HG02623 (cell line): ENCODE results near the gene CFHR3.
"Not testable (repeated sequence)": the region's sequence is repeated elsewhere in the genome, so short reads cannot be mapped to it uniquely, and the experiment has no call there.

Experiments used
- ATAC-seq: cut with Tn5 transposase; IDR thresholded peaks from one replicate; pipeline ENCODE4 v1.9.1; 2021; ENCODE audit warnings: moderate library complexity; ENCODE audit not compliant: unreplicated experiment

The CFHR3 gene

DNA sequence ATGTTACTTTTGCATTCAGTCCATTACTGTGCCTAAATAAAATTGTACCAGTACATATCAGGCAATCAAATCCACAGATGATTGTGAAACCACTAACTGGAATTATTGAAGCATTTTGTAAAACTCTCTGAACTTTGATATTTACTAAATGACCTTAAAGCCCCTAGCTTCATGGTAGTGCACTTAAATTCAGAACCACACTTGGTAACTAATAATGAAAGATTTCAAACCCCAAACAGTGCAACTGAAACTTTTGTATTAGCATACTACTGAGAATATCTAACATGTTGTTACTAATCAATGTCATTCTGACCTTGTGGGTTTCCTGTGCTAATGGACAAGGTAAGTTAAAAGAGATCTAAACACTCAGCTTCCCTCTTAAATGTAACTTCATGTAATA, at the start of gene CFHR3:
CFHR3 (plus strand) TSS at position 238 of the 400 bp plus-strand sequence; CDS start at position 285, 47 bp downstream.
- peak; percentile 83 for ATAC-seq

DNA sequence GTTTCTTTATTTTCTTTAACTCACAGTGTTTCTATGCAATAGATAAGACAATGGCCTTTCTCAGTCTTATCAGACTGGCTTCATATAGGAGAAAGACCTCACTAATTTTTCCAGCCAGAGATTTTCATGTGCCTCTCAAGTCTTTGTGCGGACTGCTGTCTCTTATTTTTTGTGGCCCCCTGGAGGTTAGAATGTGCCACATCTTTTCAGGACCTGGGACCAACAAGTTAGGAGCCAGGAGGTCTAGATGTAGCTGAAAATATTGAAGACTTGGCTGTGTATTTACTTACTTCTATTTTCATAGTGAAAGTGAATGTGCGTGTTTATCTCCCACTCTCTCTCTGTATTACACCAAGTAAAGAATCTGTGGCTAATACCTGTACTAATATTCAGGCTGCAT, 42.1 kb upstream of the CFHR3 start:
- ATAC-seq: no peak

DNA sequence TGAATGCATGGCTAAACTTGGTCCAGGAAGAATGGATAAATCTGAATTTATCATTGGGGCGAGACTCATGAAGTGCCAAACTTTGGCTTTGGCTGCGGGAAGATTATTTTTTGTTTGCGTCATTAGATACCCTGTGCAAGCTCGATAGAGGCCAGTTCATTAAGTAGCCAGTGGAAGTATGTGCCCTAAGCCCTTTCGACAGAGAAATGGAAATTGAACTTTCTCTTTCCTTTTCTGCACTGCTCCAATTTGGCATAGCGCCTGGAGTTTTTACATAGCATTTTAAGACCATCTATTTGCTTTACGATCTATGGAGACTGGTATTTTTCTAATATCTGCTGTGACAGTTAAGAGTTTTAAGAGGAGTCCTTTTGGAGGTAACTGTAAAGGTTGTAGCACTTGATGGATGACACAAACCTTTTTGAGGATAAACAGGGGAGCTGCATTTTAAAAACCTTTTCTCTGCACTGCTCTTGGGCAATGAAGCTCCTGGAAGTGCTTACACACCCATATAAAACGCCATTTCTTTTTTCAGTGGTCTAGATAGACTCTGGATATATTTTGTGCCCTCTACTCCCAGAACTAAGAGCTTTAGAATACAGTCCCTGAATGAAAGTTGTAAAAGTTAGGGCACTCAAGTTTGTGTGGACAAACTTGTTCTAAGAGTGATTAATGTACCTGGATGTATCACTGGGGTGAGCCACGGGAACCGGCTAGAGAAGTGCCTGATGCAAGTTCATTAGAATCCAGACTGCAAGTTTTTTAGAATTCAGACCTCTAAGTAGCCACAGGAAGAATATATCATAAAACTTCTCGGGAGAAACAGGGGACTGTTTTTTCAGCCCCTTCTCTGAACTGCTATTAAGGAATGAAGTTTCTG, 41.3 kb upstream of the CFHR3 start:
- ATAC-seq: no peak

DNA sequence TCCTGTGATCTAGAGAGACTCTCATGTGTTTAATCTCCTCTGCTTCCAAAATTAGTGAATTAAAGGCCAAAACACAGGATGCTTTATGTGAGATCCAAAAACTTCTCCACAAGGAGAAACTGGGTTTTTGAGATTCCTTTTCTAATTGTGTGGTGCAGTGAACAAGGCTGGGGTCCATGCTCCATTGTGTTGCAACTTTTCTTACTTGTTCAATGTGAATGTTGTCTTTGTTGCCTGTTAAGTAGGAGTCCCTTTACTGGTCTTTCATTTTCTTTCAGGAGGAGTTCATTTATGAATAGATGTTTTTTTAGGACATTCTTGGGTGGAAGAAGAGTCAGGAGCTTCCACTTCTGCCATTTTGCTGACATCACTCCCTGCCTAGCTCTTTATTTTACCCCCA, 40.6 kb upstream of the CFHR3 start:
- ATAC-seq: no peak

DNA sequence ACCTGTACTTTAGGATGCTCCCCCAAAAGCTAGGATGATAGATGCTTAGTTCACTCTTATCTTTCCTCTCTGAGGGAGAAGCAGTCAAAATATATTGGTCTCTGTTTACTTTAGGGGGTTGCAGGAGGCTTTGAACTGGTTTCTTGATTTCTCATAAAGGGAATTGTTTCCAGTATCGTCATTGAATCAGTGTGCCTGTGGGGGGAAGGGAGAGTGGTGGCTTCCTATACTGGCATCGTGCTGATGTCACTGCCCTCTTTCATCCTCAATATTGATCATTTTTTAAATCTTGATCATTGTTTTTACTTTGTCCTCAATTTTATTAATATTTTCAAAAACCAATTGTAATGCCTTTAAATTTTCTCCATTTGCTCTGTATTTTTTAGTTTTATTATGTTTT, 40.2 kb upstream of the CFHR3 start:
- ATAC-seq: no peak

DNA sequence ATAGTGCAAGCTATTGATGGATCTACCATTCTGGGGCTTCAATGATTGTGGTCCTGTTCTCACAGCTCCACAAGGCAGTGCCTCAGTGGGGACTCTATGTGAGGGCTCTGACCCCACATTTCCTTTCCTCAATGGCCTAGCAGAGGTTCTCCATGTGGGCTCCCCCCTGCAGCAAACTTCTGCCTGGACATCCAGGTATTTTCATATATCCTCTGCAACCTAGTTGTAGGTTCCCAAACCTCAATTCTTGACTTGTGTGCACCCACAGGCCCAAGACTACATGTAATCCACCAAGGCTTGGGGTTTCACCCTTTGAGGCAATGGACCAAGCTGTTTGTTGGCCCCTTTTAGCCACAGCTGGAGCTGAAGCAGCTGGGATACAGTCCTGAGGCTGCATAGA, 35.9 kb upstream of the CFHR3 start:
- no peak for ATAC-seq

DNA sequence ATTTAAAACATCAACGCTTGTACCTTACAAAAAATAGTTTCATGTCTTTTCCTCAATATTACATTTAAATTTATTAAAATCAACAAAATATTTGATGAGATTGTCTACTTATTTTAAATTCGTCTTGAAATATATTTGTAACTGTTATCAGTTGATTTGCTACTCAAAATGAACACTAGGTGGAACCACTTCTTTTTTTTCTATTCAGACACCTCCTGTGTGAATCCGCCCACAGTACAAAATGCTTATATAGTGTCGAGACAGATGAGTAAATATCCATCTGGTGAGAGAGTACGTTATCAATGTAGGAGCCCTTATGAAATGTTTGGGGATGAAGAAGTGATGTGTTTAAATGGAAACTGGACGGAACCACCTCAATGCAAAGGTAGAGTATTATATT, 31.4 kb upstream of the CFHR3 start:
- peak; percentile 93 for ATAC-seq

DNA sequence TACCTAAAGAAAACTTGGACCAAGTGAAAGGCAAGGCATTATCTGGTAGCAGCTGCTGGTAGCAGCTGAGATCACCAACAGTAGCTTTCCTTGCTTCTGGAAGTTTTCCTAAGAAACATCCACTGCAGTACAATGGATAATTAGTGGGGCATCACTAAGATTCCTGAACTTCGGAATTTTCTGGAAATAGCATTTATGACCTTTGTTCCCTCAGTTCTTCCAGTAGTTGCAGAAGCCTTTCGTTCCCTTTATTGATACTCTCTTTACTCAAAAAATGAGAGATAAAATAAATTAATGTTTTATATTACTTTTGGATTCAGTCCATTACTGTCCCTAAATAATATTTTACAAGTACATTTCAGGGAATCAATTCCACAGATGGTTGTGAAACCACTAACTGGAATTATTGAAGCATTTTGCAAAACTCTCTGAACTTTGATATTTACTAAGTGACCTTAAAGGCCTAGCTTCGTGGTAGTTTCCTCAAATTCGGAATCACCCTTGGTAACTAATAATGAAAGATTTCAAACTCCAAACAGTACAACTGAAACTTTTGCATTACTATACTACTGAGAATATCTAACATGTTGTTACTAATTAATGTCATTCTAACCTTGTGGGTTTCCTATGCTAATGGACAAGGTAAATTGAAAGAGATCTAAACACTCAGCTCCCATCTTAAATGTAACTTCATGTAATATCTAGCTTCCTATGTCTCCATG, 9.5 kb upstream of the CFHR3 start:
- ATAC-seq: not testable (repeated sequence)

DNA sequence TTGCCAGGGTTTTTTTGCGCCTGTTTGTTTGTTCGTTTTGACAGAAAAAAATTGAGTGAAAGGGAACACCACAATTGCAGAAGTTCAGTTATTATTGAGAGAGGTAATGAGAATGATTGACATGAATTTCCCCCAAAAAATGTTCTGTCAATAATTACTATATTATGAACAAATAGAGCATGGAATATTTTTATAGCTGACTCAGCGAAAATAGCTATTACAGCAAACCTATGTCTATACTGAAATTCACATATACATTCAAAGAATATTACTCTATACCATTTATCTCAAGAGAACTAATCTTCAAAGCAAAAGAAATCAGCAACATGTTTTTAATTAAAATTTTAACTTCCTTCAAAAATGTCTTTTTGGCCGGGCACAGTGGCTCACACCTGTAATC, 4.8 kb upstream of the CFHR3 start:
- ATAC-seq: not testable (repeated sequence)

DNA sequence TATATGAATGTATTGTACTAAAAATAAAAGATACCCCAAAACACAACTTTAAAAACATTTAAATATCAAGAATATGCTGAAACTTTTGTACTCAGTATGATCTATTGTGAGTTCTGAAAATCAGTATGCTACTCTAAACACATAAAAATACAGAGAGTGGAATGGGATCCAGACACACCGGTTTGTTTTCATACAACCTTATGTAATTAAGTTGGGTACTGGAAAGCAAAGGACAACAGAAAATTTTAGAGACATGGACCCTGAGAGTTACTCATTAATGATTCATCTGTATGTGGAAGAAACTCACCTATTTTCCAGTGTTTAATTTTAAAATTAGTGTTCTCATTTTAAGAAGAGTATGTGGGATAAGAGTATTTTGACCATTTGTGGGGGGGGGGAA, 927 bp upstream of the CFHR3 start:
- ATAC-seq: no peak

DNA sequence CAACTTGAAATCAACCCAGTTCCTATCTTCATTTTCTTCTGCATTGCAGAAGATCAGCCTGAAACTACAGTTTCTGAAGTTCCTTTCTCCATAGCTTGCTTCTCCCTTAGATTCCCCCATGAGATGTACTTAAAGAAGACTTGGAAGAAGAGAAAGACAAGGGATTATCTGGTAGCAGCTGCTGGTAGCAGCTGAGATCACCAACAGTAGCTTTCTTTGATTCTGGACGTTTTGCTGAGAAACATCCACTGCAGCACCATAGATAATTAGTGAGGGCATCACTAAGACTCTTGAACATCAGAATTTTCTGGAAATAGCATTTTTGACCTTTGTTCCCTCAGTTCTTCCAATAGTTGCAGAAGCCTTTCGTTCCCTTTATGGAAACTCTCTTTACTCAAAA, 465 bp upstream of the CFHR3 start:
- no peak for ATAC-seq

DNA sequence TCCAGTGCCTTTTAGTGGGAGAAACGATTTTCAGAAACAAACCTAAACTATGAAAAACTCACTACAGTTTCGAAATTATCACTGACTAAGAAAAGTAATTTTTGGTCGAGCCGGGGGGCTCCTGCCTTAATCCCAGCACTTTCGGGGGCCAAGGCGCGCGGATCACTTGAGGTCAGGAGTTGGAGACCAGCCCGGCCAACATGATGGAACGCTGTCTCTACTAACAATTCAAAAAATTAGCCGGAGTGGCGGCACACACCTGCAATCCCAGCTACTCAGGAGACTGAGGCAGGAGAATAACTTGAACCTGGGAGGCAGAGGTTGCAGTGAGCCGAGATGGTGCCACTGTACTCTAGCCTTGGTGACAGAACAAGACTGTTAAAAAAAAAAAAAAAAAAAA, 3.0 kb downstream of the CFHR3 start:
- ATAC-seq: no peak

DNA sequence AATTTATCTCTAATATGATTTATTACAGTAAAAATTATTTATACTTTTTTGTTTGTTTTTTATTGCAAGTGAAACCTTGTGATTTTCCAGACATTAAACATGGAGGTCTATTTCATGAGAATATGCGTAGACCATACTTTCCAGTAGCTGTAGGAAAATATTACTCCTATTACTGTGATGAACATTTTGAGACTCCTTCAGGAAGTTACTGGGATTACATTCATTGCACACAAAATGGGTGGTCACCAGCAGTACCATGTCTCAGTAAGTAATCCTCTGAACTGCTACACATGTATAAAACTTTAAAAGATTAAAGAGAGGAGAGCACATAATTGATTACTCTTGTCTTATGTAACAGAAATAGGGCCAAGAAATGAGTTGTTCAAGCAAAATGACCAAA, 4.5 kb downstream of the CFHR3 start:
- ATAC-seq: no peak

DNA sequence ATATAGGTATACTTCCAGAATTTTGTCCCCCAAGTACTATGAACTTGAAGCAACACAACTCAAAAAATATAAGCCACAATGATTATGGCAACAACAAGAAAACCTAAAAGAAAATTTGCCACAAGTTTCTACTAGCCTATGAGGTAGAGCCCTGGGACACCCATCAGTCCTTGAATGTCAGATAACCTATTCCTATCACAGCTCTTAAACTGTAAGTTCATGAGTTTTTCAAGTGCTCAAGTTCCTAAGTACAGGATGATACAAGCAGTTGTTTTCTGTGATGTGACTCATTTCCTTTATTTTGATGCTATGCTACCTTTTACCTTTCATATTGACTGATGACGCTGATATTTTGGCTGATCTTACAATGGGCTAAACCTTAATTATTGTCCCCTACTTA, 16.6 kb downstream of the CFHR3 start:
- not testable (repeated sequence) for ATAC-seq

DNA sequence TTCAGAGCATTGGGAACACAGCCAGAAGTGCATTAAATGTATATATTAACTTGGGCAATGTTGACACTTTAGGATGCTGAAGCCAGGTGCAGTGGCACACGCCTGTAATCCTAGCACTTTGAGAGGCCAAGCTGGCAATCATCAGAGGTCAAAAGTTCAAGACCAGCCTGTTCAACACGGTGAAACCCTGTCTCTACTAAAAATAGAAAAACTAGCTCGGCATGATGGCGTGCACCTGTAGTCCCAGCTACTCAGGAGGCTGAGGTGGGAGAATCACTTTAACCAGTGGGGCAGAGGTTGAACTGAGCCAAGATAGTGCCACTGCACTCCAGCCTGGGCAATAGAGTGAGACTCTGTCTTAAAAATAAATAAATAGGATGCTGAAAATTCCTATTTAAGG, 19.5 kb downstream of the CFHR3 start:
- ATAC-seq: not testable (repeated sequence)

DNA sequence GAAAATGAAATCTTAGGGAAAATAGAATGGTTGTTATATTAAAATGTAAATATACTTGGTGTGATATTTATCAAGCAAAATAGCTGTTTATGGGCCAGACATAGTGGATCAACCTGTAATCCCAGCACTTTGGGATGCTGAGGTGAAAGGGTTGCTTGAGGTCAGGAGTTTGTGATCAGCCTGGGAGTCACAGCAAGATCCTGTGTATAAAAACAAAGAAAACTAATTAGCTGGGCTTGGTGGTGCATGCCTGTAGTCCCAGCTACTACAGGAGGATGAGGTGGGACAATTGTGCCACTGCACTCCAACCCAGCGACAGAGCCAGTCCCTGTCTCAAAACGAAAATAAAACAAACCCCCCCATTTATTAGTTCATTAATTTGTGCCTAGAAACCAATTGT, 23.3 kb downstream of the CFHR3 start:
- no peak for ATAC-seq

DNA sequence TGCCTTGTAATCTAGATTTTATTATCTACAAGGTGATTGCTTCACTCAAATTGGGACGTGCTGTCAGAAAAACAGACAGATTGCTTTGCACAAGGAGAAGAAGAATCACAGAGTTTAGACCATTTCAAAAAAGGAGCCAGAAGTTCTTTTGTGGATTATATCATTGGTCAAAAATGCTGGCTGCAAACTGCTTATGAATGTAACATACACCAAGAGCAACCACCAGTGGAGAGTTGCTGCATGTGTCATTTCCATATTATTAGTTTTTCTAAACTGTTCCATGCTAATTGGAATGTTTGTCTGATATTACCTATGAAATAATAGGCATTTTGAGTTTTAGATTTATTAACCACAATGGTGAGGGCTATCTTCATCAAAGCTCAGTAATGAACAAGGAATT, 27.3 kb downstream of the CFHR3 start:
- ATAC-seq: not testable (repeated sequence)

DNA sequence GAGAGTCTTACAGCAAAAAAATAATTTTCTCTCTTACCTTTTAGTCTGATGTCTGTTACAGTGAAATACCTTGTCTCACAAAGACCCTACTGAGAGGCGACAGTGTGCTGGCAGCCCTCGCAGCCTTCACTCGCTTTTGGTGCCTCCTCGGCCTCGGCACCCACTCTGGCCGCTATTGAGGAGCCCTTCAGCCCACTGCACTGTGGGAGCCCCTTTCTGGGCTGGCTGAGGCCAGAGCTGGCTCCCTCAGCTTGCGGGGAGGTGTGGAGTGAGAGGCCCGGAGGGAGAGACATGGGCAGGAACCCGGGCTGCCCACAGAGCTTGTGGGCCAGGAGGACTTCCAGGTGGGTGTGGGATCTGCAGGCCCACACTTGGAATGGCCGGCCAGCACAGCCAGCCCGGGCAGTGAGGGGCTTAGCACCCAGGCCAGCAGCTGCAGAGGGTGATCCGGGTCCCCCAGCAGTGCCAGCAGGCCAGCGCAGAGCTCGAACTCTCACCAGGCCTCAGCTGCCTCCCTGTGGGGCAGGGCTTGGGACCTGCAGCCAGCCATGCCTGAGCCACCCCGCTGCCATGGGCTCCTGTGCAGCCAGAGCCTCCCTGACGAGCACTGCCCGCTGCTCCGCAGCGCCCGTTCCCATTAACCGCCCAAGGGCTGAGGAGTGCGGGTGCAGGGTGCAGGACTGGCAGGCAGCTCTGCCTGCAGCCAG, 34.0 kb downstream of the CFHR3 start:
- no peak for ATAC-seq

DNA sequence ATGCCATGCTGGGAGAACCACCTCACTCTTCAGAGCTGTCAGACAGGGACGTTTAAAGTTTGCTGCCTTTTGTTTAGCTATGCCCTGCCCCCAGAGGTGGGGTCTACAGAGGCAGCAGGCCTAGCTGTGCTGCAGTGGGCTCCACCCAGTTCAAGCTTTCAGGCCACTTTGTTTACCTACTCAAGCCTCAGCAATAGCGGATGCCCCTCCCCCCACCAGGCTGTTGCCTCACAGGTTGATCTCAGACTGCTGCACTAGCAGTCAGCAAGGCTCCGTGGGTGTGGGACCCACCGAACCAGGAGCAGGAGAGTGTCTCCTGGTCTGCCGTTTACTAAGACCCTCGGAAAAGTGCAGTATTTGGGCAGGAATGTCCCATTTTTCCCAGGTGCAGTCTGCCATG, 42.8 kb downstream of the CFHR3 start:
- ATAC-seq: not testable (repeated sequence)

DNA sequence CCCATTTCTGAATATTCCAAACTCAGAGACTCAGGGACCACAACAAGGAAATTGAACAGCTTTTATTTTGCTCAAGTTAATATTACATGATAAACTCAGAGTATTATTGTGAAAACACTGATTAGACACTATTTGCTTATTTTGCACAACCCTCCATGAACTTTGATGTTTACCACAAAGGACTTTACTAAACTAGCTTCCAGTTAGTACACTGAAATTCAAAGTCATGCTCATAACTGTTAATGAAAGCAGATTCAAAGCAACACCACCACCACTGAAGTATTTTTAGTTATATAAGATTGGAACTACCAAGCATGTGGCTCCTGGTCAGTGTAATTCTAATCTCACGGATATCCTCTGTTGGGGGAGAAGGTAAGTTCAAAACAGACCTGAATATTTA, 44.9 kb downstream of the CFHR3 start, which contains the start of gene CFHR1:
CFHR1 (plus strand) TSS at position 201 of the 400 bp plus-strand sequence; CDS start at position 315, 114 bp downstream.
- ATAC-seq: not testable (repeated sequence)

DNA sequence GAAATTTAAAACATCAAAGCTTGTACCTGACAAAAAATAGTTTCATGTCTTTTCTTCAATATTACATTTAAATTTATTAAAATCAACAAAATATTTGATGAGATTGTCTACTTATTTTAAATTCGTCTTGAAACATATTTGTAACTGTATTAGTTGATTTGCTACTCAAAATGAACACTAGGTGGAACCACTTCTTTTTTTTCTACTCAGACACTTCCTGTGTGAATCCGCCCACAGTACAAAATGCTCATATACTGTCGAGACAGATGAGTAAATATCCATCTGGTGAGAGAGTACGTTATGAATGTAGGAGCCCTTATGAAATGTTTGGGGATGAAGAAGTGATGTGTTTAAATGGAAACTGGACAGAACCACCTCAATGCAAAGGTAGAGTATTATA, 53.2 kb downstream of the CFHR3 start:
- peak; percentile 90 for ATAC-seq
